Calu3 (cell line): Measurements from ENCODE around the gene CHMP3. TPM values are rescaled to one million over a fixed set of nuclear protein-coding genes. Genes with fewer than 3 reads are reported as not detected.

Source experiments
- BruUV-seq: library from RNA; stranded (reverse); fragments of 400-500 nt; replicated peaks from 2 replicates; lab custom pipeline; 2021; lab: Mats Ljungman, UMichigan
- CTCF ChIA-PET: fragments of 300-600 bp; sonication (Branson Sonifier 250); formaldehyde crosslinking; loops from one replicate; lab custom pipeline; 2022; ENCODE audit warnings: antibody characterized with exemption; lab: Charles Lee
- DNase-seq: peaks from one replicate; pipeline ENCODE4 v3.0.0; 2022
- H3K27ac Mint-ChIP-seq: one replicate; pipeline ENCODE4 v1.8.0; 2022; ENCODE audit warnings: mixed read lengths; ENCODE audit not compliant: unreplicated experiment
- H3K27me3 Mint-ChIP-seq: one replicate; pipeline ENCODE4 v1.8.0; 2022; ENCODE audit warnings: mixed read lengths; ENCODE audit not compliant: unreplicated experiment
- H3K36me3 Mint-ChIP-seq: one replicate; pipeline ENCODE4 v1.8.0; 2022; ENCODE audit warnings: mild to moderate bottlenecking, moderate library complexity, mixed read lengths; ENCODE audit not compliant: insufficient read depth, unreplicated experiment
- H3K4me1 Mint-ChIP-seq: one replicate; pipeline ENCODE4 v1.8.0; 2022; ENCODE audit warnings: mild to moderate bottlenecking, low read depth, mixed read lengths; ENCODE audit not compliant: unreplicated experiment
- H3K4me3 Mint-ChIP-seq: one replicate; pipeline ENCODE4 v1.8.0; 2022; ENCODE audit warnings: mild to moderate bottlenecking, low read depth, moderate library complexity, mixed read lengths; ENCODE audit not compliant: unreplicated experiment
- H3K9me3 Mint-ChIP-seq: one replicate; pipeline ENCODE4 v1.8.0; 2022; ENCODE audit warnings: low read depth, mixed read lengths; ENCODE audit not compliant: unreplicated experiment
- CTCF ChIP-seq: fragments of 200-600 bp; IDR thresholded peaks from one replicate; pipeline ENCODE4 v1.8.0; 2022; ENCODE audit warnings: antibody characterized with exemption; ENCODE audit not compliant: unreplicated experiment
- intact Hi-C: fragments of 100-400 bp; cut with micrococcal nuclease; formaldehyde crosslinking; loops from one replicate; pipeline ENCODE4 v1.10.0; 2022; ENCODE audit not compliant: unreplicated experiment
- total RNA-seq: library from RNA; stranded (reverse); gene quantifications from 2 replicates; pipeline ENCODE4 v1.2.3, GENCODE V29; 2022

CHMP3 gene
- total RNA-seq, 1 experiment from 2014 or later: 127 TPM

GRCh38 chr2:86566821-86567190 is 3.6 kb upstream of the CHMP3 start:
- no peak for DNase-seq
- H3K27ac Mint-ChIP-seq: no peak overlapping the region
- peaks cover 8% of the 10 kb centered on the region for H3K4me1 Mint-ChIP-seq
- no peak overlapping the region for H3K4me3 Mint-ChIP-seq
- no peak for TF ChIP-seq CTCF
- peaks cover 7% of the 10 kb centered on the region for H3K9me3 Mint-ChIP-seq
- H3K27me3 Mint-ChIP-seq: no peaks in the 10 kb centered on the region
- no TSS peak for BruUV-seq
- H3K36me3 Mint-ChIP-seq: peaks cover 19% of the 10 kb centered on the region
- intact Hi-C loops: no loop called here
- CTCF ChIA-PET: no interaction called here

- Mint-ChIP-seq H3K4me1 (peaks cover 8% of the 10 kb centered on the region), H3K36me3 (peaks cover 19% of the 10 kb centered on the region), H3K27me3 (no peaks in the 10 kb centered on the region), H3K27ac (no peak overlapping the region), H3K4me3 (no peak overlapping the region), H3K9me3 (peaks cover 7% of the 10 kb centered on the region)
- CTCF ChIA-PET: no interaction called here
- no peak for TF ChIP-seq CTCF
- intact Hi-C loops: no loop called here
- no peak for DNase-seq
- BruUV-seq: no TSS peak
These were observed 3.0 kb upstream of the CHMP3 start for GRCh38 chr2:86566158-86566820.

- no peak for DNase-seq
- intact Hi-C loops: no loop called here
- CTCF ChIA-PET: interaction anchor here (0.7 kb wide), 2 partner anchors 58 to 170 kb away, joined by 4 to 5 read pairs; no protein-coding TSS in a partner anchor
- H3K9me3 Mint-ChIP-seq: peaks cover 2% of the 10 kb centered on the region
- H3K4me1 Mint-ChIP-seq: peaks cover 8% of the 10 kb centered on the region
- TSS peak; percentile 77 for BruUV-seq
- no peaks in the 10 kb centered on the region for H3K27me3 Mint-ChIP-seq
- peaks cover 19% of the 10 kb centered on the region for H3K36me3 Mint-ChIP-seq
- H3K27ac Mint-ChIP-seq: peak overlapping the region; percentile 97
- H3K4me3 Mint-ChIP-seq: peak overlapping the region; percentile 95
- no peak for TF ChIP-seq CTCF
These were observed 413 bp upstream of the CHMP3 start for GRCh38 chr2:86563650-86564061.

GRCh38 chr2:86562485-86562921 is 740 bp downstream of the CHMP3 start:
- TF ChIP-seq CTCF: no peak
- Mint-ChIP-seq H3K4me1 (peaks cover 8% of the 10 kb centered on the region), H3K9me3 (peaks cover 2% of the 10 kb centered on the region), H3K27me3 (no peaks in the 10 kb centered on the region), H3K27ac (peak overlapping the region; percentile 97), H3K36me3 (peaks cover 19% of the 10 kb centered on the region), H3K4me3 (peak overlapping the region; percentile 95)
- no TSS peak for BruUV-seq
- intact Hi-C loops: no loop called here
- CTCF ChIA-PET: no interaction called here
- no peak for DNase-seq
